Left lung (tissue), 10 donors: Measurements from ENCODE around the gene ADM5. TPM values are rescaled to one million over a fixed set of nuclear protein-coding genes. Genes with fewer than 3 reads are reported as not detected.

ENCODE experiments used
- ATAC-seq: fragments of 200-7000 bp; cut with Tn5 transposase; one replicate; pipeline ENCODE4 v1.9.1; 2020; ENCODE audit warnings: moderate library complexity
- DNase-seq, 4 donors: peaks; one replicate each; pipeline ENCODE4 v3.0.0-alpha.2; 2013 to 2020
- H3K27ac ChIP-seq, 2 donors: fragments of 200-600 bp; sonication (generic) in 1 of 2; one replicate each; pipeline versions ENCODE4 v1.5.0 to v1.8.0; 2020 to 2021
- H3K27me3 ChIP-seq, 2 donors: fragments of 200-600 bp; sonication (generic) in 1 of 2; one replicate each; pipeline versions ENCODE4 v1.5.0 to v1.8.0; 2020 to 2021
- H3K36me3 ChIP-seq, 2 donors: fragments of 200-600 bp; sonication (generic) in 1 of 2; one replicate each; pipeline versions ENCODE4 v1.5.0 to v1.8.0; 2020 to 2021
- H3K4me1 ChIP-seq, 2 donors: fragments of 200-600 bp; one replicate each; pipeline ENCODE4 v1.8.0; 2021
- H3K4me3 ChIP-seq, 2 donors: fragments of 200-600 bp; sonication (generic) in 1 of 2; one replicate each; pipeline versions ENCODE4 v1.5.0 to v1.8.0; 2020 to 2021; ENCODE audit warnings: mild to moderate bottlenecking in 1 of 2
- H3K9me3 ChIP-seq, 2 donors: fragments of 200-600 bp; sonication (generic) in 1 of 2; one replicate each; pipeline versions ENCODE4 v1.5.0 to v1.8.0; 2020 to 2021
- intact Hi-C, 2 donors: fragments of 100-400 bp; cut with DNase I; formaldehyde crosslinking; loops; one replicate each; pipeline versions ENCODE4 v1.11.2 to v1.14.2; 2022
- polyA plus RNA-seq, 6 donors: library from polyadenylated mRNA; unstranded; fragments of 120-200 nt; gene quantifications; one replicate each; pipeline ENCODE4 v1.2.1, GENCODE V29; 2013; ENCODE audit not compliant: insufficient read length in 6 of 6
- total RNA-seq, 2 donors: library from RNA; stranded (reverse); fragmentation: NEBNext Ultra II Directional; extraction: Animal tissue kit (Norgen Biotek cat#: 25700); gene quantifications; one replicate each; pipeline ENCODE4 v1.2.1, GENCODE V29; 2021
- TF ChIP-seq, protein P1 (sequence below), 2 donors: fragments of 200-600 bp; sonication (generic) in 1 of 2; IDR thresholded peaks; one replicate each; pipeline versions ENCODE4 v1.5.0 to v1.8.0; 2021; ENCODE audit warnings: antibody characterized with exemption in 2 of 2
- donor health status: DM: no; HTN: yes; CAD: no.
- donor health status: DM: no; HTN: no; CAD: no.

ADM5 gene
- total and polyA plus RNA-seq, 8 donors, result 0.93 to 2.6 (median 1.9) TPM

DNA sequence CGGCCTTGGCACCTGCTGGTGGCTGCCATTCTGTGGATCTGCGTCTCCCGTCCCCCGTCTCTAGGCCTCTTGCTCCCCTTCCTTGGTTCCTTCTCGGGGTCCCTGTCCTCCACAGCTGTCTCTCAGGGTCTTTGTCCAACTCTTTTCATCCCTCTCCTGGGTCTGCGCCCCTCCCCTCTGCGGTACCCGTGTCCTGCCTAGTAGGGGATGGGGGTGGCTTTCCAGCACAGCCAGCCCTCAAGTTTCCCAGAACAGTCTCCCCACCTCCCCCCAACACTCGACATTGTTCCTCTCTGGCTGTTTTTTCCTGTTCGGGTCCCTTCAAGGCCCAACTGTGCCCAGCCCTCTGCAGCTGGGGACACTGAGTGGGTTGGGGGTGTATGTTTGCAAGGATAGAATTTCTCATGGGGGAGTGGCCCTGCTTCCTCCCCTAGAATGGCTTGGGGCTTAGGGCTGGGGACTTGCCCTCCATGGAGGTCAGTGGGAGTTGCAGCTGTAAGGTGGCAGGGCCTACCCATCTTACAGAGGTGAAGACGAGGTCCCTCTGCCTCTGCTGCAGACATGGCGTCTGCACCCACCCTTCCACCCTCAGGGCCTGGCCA is 762 bp upstream of the ADM5 start:
- DNase-seq (no peak), ATAC-seq (no peak)
- intact Hi-C loops, result no loop called here
- TF ChIP-seq, protein P1, sequence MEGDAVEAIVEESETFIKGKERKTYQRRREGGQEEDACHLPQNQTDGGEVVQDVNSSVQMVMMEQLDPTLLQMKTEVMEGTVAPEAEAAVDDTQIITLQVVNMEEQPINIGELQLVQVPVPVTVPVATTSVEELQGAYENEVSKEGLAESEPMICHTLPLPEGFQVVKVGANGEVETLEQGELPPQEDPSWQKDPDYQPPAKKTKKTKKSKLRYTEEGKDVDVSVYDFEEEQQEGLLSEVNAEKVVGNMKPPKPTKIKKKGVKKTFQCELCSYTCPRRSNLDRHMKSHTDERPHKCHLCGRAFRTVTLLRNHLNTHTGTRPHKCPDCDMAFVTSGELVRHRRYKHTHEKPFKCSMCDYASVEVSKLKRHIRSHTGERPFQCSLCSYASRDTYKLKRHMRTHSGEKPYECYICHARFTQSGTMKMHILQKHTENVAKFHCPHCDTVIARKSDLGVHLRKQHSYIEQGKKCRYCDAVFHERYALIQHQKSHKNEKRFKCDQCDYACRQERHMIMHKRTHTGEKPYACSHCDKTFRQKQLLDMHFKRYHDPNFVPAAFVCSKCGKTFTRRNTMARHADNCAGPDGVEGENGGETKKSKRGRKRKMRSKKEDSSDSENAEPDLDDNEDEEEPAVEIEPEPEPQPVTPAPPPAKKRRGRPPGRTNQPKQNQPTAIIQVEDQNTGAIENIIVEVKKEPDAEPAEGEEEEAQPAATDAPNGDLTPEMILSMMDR (IDR thresholded peaks at IDR 0.05), result no peak
- Histone ChIP-seq H3K36me3 (peaks cover 0 to 48% of the 10 kb centered on the region in 2 donors), H3K27ac (peak overlapping the region; percentile 59 to 62), H3K4me3 (peak overlapping the region in 1 of 2 donors; percentile 39), H3K4me1 (peaks cover 13 to 35% of the 10 kb centered on the region in 2 donors), H3K9me3 (no peaks in the 10 kb centered on the region), H3K27me3 (peaks cover 4 to 44% of the 10 kb centered on the region in 2 donors)

DNA sequence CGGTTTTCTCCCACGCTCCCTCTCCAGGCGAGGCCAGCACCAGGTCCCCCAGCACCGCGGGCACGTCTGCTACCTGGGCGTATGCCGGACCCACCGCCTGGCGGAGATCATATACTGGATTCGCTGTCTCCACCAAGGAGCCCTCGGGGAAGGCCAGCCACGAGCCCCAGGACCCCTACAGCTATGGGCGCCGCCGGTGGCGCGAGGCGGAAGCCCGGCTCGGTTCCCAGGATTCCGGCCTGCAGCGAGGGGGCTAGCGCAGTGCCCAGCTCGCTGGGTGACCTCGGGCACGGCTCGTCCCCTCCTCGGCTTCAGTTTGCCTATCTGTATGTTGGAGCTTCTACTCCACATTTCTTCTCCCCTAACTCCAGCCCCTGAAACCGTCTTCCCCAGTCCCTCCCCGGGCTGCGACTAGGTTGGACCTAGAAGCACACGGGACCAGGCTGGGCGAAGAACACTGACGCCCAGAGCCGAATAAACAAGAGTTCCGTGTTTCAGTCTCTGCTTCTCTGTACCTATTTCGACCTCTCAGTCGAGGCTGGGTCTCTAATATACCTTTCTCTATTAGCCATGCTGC is 773 bp downstream of the ADM5 start:
- peaks cover 13 to 35% of the 10 kb centered on the region in 2 donors for H3K4me1 ChIP-seq
- intact Hi-C loops, result no loop called here

DNA sequence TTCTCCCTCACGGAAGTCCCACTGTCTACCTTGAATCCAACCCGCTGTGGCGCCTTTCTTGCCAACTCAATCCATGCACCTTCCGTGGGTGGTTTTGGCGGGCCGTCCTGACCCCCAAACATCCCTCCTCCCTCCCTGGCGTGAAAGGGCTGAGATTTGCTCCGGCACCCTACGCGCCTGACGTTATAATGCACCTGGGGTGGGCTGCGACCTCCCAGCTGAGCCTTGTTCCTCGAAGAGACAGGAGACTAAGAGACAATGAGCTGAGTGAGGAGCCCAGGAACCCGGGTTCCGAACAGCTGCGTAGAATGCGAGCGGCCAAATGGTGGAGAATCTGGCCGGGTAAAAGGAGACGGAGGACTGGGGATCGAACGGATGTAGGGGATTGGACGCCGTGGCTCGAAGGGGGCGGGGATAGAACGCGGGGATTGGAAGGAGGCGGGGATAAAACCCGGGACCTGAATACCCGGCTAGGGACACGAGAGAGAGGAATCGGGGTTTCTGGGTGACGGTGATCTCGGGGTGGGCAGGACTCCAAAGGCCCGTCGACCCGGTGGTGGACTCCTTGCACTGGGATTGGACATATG is 1.4 kb downstream of the ADM5 start, which contains the start of gene CPT1C:
Gene CPT1C (plus strand): TSS at position 461 of the 587 bp plus-strand sequence. CDS start 1,137 bp downstream, outside the sequence.
- peak; percentile 83 for ATAC-seq
- Histone ChIP-seq H3K4me3 (peak within 1 kb of the TSS; percentile 39), H3K9me3 (no peaks in the 10 kb centered on the region), H3K36me3 (peaks cover 0 to 27% of the 10 kb centered on the region in 2 donors), H3K4me1 (peaks cover 13 to 35% of the 10 kb centered on the region in 2 donors), H3K27ac (peak within 1 kb of the TSS; percentile 61 to 62), H3K27me3 (peaks cover 4 to 44% of the 10 kb centered on the region in 2 donors)
- peak in 3 of 4 donors; percentile 73 to 90 (median 80) for DNase-seq
- intact Hi-C loops, result no loop called here
- TF ChIP-seq, protein P1 (IDR thresholded peaks at IDR 0.05), result no peak

More for the DNA sequence above, 773 bp downstream of the ADM5 start:
- H3K36me3 ChIP-seq, result peaks cover 0 to 33% of the 10 kb centered on the region in 2 donors
- H3K9me3 ChIP-seq, result no peaks in the 10 kb centered on the region
- no peak for DNase-seq
- peak; percentile 25 for ATAC-seq
- peak overlapping the region; percentile 61 to 62 for H3K27ac ChIP-seq
- H3K27me3 ChIP-seq, result peaks cover 4 to 44% of the 10 kb centered on the region in 2 donors
- H3K4me3 ChIP-seq, result peak overlapping the region; percentile 39
- TF ChIP-seq, protein P1 (IDR thresholded peaks at IDR 0.05), result no peak

DNA sequence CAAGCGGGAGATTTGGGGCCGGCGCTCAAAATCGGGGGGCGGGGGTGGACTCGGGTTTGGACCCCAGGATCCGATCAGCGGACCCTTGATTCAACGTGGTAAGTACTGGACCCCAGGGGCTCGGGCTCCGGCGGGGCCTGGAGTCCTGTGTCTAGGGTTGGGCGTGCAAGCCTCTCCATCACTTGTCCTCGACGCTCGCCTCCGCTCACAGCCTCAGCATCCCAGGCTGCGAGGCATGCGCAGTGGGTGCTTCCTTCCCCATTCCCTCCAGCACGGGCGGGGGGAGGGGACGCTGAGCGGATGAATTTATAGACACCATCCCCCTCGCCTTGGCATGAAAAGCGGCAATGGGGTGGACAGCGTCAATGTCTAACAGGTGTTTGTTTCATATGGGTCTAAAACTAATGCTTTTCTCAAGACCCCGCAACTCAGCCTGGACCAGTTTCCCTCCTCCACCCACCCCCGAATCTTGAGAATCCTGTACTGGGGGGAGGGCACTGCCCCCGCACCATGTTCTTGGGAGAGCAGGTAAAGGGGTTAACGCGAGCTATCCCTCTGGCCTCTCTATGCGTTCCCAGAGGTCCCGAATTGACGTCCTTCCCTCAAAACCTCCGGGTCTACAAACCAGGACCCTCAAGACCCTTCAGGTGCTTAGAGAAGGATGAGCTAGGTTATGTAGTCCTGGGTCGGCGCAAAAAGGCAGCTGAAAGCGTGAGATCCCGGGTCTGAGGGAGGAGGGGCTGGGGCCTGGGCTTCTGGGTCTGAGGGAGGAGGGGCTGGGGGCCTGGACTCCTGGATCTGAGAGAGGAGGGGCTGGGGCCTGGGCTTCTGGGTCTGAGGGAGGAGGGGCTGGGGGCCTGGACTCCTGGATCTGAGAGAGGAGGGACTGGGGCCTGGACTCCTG is 2.1 kb downstream of the ADM5 start:
- Histone ChIP-seq H3K36me3 (peaks cover 0 to 20% of the 10 kb centered on the region in 2 donors), H3K27me3 (peaks cover 4 to 44% of the 10 kb centered on the region in 2 donors), H3K4me3 (peak overlapping the region; percentile 39), H3K27ac (peak overlapping the region in 1 of 2 donors; percentile 62), H3K4me1 (peaks cover 13 to 35% of the 10 kb centered on the region in 2 donors), H3K9me3 (no peaks in the 10 kb centered on the region)
- peak; percentile 45 for ATAC-seq
- intact Hi-C loops, result no loop called here
- DNase-seq, result peak in 1 of 4 donors; percentile 82
- TF ChIP-seq, protein P1 (IDR thresholded peaks at IDR 0.05), result no peak
